ENCODE data around the gene PRM1. TPM values are rescaled to one million over a fixed set of nuclear protein-coding genes. Genes with fewer than 3 reads are reported as not detected.
A peak's percentile ranks its signal among the peaks of the same experiment; 100 is the strongest.

PRM1 gene
- total and polyA plus RNA-seq, 2 of the 13 experiments (the other 11 are each of a cell fraction or from before 2014, with no cell fraction given) = not detected

DNA sequence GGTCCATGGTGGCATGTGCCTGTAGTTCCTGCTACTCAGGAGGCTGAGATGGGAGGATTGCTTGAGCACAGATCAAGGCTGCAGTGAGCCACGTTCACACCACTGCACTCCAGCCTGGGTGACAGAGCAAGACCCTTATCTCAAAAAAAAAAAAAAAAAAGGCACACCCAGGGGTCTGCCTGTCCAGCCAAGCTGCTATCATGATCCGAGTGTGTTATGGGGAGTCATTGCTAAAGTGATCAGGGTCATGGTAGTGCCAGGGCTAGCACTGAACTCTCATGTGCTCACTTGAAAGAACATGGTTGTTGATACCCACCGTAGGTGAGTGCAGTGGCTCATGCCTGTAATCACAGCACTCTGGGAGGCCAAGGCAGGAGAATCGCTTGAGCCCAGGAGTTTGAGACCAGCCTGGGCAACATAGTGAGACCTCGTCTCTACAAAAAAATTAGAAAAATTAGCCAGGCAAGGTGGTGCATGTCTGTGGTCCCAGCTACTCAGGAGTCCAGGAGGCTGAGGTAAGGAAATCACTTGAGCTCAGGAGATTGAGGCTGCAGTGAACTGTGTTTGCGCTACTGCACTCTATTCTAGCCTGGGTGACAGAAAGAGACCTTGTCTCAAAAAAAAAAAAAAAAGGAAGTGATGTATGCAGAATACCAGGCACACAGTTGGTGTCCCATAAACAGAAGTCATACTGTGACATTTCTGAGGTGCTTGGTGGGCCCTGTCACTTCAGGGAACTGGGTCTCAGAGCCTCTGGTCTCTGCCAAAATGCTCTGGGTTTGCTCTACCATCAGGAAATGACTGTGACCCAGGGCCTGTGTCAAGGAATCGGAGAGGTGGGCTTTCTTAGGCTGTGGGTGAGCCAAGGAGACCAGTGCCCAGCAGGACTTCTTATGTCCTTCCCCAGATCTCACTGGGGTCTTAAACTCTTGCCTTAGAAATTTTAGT is 2.2 kb downstream of the PRM1 start (continued):
- TF ChIP-seq, protein P1, sequence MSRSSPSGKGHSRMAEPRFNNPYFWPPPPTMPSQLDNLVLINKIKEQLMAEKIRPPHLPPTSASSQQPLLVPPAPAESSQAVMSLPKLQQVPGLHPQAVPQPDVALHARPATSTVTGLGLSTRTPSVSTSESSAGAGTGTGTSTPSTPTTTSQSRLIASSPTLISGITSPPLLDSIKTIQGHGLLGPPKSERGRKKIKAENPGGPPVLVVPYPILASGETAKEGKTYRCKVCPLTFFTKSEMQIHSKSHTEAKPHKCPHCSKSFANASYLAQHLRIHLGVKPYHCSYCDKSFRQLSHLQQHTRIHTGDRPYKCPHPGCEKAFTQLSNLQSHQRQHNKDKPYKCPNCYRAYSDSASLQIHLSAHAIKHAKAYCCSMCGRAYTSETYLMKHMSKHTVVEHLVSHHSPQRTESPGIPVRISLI (CRISPR knock-in tag; IDR thresholded peaks at IDR 0.05; ENCODE audit: borderline replicate concordance) = peak; percentile 94
- TF ChIP-seq, protein P2, sequence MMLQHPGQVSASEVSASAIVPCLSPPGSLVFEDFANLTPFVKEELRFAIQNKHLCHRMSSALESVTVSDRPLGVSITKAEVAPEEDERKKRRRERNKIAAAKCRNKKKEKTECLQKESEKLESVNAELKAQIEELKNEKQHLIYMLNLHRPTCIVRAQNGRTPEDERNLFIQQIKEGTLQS (CRISPR knock-in tag; IDR thresholded peaks at IDR 0.05) = peak; percentile 6; the same call in 1 of the 2 replicates
- TF ChIP-seq, protein P3, sequence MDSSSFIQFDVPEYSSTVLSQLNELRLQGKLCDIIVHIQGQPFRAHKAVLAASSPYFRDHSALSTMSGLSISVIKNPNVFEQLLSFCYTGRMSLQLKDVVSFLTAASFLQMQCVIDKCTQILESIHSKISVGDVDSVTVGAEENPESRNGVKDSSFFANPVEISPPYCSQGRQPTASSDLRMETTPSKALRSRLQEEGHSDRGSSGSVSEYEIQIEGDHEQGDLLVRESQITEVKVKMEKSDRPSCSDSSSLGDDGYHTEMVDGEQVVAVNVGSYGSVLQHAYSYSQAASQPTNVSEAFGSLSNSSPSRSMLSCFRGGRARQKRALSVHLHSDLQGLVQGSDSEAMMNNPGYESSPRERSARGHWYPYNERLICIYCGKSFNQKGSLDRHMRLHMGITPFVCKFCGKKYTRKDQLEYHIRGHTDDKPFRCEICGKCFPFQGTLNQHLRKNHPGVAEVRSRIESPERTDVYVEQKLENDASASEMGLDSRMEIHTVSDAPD (CRISPR knock-in tag; IDR thresholded peaks at IDR 0.05) = peak; percentile 78; the same call in 1 of the 2 replicates
- TF ChIP-seq ASH2L (IDR thresholded peaks at IDR 0.05; ENCODE audit: insufficient read length, low read depth, low read length) (peak; percentile 98), ZNF121 (CRISPR knock-in tag; IDR thresholded peaks at IDR 0.05) (peak; percentile 75), SNAPC2 (CRISPR knock-in tag; IDR thresholded peaks at IDR 0.05) (peak; percentile 75; the same call in 1 of the 2 replicates), IRX3 (CRISPR knock-in tag; IDR thresholded peaks at IDR 0.05; ENCODE audit: borderline replicate concordance, low read depth) (peak; percentile 30; the same call in 1 of the 2 replicates), ZNF331 (CRISPR knock-in tag; IDR thresholded peaks at IDR 0.05) (0 out of 2 replicates have a peak, but pooled peaks have one; percentile 12), ZNF343 (CRISPR knock-in tag; IDR thresholded peaks at IDR 0.05) (0 out of 2 replicates have a peak, but pooled peaks have one; percentile 21), ZNF883 (CRISPR knock-in tag; IDR thresholded peaks at IDR 0.05; ENCODE audit: not compliant biosample characterization) (peak; percentile 67), ATRX (CRISPR knock-in tag; IDR thresholded peaks at IDR 0.05; ENCODE audit: borderline replicate concordance) (0 out of 2 replicates have a peak, but pooled peaks have one; percentile 73), GABPA (IDR thresholded peaks at IDR 0.05; ENCODE audit: low read depth, low read length) (no peak), GABPA (CRISPR knock-in tag; IDR thresholded peaks at IDR 0.05; ENCODE audit: low read depth) (peak; percentile 57; the same call in 1 of the 2 replicates)
- TF ChIP-seq, protein P4, sequence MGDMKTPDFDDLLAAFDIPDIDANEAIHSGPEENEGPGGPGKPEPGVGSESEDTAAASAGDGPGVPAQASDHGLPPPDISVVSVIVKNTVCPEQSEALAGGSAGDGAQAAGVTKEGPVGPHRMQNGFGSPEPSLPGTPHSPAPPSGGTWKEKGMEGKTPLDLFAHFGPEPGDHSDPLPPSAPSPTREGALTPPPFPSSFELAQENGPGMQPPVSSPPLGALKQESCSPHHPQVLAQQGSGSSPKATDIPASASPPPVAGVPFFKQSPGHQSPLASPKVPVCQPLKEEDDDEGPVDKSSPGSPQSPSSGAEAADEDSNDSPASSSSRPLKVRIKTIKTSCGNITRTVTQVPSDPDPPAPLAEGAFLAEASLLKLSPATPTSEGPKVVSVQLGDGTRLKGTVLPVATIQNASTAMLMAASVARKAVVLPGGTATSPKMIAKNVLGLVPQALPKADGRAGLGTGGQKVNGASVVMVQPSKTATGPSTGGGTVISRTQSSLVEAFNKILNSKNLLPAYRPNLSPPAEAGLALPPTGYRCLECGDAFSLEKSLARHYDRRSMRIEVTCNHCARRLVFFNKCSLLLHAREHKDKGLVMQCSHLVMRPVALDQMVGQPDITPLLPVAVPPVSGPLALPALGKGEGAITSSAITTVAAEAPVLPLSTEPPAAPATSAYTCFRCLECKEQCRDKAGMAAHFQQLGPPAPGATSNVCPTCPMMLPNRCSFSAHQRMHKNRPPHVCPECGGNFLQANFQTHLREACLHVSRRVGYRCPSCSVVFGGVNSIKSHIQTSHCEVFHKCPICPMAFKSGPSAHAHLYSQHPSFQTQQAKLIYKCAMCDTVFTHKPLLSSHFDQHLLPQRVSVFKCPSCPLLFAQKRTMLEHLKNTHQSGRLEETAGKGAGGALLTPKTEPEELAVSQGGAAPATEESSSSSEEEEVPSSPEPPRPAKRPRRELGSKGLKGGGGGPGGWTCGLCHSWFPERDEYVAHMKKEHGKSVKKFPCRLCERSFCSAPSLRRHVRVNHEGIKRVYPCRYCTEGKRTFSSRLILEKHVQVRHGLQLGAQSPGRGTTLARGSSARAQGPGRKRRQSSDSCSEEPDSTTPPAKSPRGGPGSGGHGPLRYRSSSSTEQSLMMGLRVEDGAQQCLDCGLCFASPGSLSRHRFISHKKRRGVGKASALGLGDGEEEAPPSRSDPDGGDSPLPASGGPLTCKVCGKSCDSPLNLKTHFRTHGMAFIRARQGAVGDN (CRISPR knock-in tag; IDR thresholded peaks at IDR 0.05) = peak; percentile 47; the same call in 1 of the 2 replicates
- TF ChIP-seq, protein P5, sequence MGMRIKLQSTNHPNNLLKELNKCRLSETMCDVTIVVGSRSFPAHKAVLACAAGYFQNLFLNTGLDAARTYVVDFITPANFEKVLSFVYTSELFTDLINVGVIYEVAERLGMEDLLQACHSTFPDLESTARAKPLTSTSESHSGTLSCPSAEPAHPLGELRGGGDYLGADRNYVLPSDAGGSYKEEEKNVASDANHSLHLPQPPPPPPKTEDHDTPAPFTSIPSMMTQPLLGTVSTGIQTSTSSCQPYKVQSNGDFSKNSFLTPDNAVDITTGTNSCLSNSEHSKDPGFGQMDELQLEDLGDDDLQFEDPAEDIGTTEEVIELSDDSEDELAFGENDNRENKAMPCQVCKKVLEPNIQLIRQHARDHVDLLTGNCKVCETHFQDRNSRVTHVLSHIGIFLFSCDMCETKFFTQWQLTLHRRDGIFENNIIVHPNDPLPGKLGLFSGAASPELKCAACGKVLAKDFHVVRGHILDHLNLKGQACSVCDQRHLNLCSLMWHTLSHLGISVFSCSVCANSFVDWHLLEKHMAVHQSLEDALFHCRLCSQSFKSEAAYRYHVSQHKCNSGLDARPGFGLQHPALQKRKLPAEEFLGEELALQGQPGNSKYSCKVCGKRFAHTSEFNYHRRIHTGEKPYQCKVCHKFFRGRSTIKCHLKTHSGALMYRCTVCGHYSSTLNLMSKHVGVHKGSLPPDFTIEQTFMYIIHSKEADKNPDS (CRISPR knock-in tag; IDR thresholded peaks at IDR 0.05) = no peak
